ENCODE results near the gene PEX7.
"Not testable (repeated sequence)": the region's sequence is repeated elsewhere in the genome, so short reads cannot be mapped to it uniquely, and the experiment has no call there.

PEX7 gene

GRCh38 chr6:136831873-136832562 lies 9.6 kb downstream of the PEX7 start:
- intact Hi-C loops (cut with micrococcal nuclease), result no loop called here
- H3K36me3 Mint-ChIP-seq (ENCODE audit: low read depth), result peaks cover 65% of the 10 kb centered on the region

DNA sequence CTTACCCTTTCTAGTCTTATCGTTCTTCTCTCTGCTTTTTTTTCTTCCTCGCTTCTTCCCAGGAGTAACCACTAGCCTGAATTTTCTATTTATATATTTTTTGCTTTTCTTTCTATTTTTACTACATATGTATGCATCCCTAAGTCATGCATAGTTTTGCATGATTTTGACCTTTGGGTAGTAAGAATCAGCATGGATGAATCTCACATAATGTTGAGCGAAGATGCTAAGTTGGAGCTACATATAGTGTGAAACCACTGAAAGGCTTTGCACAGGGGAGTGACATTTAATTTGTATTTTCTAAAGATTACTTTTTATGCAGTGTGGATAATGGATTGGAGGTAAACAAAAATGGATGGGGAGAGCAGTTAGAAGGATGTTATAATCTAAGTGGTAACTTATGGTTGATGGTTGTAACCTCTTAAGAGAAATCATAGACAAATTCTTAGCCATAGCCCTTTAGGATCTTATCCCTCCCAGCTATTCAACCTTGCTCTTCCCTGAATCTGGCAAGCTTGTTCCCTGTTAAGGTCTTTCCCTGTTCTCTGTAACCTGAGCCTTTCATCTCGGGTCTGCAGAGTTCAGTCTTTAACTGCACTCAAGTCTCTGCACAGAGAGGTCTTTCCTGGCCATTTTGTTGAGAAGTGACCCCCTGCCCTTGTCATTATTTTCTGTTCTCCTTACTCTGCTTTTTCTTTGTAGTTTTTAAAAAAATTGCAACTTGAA lies 18.0 kb downstream of the PEX7 start:
- H3K36me3 Mint-ChIP-seq (ENCODE audit: low read depth), result peaks cover 14% of the 10 kb centered on the region
- intact Hi-C loops (cut with micrococcal nuclease), result no loop called here
- H3K9me3 Mint-ChIP-seq, result no peaks in the 10 kb centered on the region
- no peak overlapping the region for H3K4me3 Mint-ChIP-seq
- no peaks in the 10 kb centered on the region for H3K4me1 Mint-ChIP-seq (ENCODE audit: low read depth)
- H3K27me3 Mint-ChIP-seq, result no peaks in the 10 kb centered on the region
- no peak overlapping the region for H3K27ac Mint-ChIP-seq

More at GRCh38 chr6:136831873-136832562, 9.6 kb downstream of the PEX7 start:
- H3K27ac Mint-ChIP-seq, result no peak overlapping the region
- no peaks in the 10 kb centered on the region for H3K27me3 Mint-ChIP-seq
- H3K4me3 Mint-ChIP-seq, result no peak overlapping the region
- peaks cover 5% of the 10 kb centered on the region for H3K4me1 Mint-ChIP-seq (ENCODE audit: low read depth)
- peaks cover 19% of the 10 kb centered on the region for H3K9me3 Mint-ChIP-seq

DNA sequence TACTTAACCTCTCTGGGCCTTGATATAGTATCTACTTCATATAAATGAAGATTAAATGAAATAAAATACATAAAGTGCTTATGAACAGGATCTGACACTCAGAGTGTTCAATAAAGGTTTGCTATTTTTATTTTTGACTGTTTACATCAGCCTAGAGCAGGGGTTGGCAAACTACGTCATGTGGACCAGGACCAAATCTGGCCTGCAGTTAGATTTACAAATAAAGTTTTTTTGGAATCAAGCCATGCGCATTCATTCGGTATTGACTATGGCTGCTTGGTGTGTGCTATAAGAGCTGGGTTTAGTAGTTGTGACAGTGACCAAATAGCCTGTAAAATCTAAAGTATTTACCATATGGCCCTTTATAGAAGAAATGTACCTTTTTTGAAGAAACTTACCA lies 20.8 kb downstream of the PEX7 start:
- intact Hi-C loops (cut with micrococcal nuclease), result no loop called here
- peaks cover 6% of the 10 kb centered on the region for H3K36me3 Mint-ChIP-seq (ENCODE audit: low read depth)

DNA sequence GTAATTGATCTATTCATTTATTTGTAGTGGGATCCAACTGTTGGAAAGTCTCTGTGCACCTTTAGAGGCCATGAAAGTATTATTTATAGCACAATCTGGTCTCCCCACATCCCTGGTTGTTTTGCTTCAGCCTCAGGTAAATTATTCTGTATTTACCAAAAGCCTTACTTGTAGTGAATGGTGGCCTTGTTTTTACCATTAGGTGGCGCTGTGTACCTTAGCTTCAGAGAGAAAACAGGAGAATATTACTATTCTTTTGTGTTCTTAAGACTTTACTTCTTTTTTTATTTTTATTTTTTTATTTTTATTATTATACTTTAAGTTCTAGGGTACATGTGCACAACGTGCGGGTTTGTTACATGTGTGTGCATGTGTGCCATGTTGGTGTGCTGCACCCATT lies 23.7 kb downstream of the PEX7 start:
- peaks cover 29% of the 10 kb centered on the region for H3K36me3 Mint-ChIP-seq (ENCODE audit: low read depth)
- no peaks in the 10 kb centered on the region for H3K9me3 Mint-ChIP-seq
- H3K27ac Mint-ChIP-seq, result no peak overlapping the region
- intact Hi-C loops (cut with micrococcal nuclease), result no loop called here
- H3K27me3 Mint-ChIP-seq, result no peaks in the 10 kb centered on the region
- H3K4me1 Mint-ChIP-seq (ENCODE audit: low read depth), result no peaks in the 10 kb centered on the region
- H3K4me3 Mint-ChIP-seq, result no peak overlapping the region

More for the DNA sequence above, 20.8 kb downstream of the PEX7 start:
- Mint-ChIP-seq H3K4me1 (ENCODE audit: low read depth) (no peaks in the 10 kb centered on the region), H3K27ac (no peak overlapping the region), H3K4me3 (no peak overlapping the region), H3K9me3 (no peaks in the 10 kb centered on the region), H3K27me3 (no peaks in the 10 kb centered on the region)

- intact Hi-C loops (cut with micrococcal nuclease); H3K9me3 Mint-ChIP-seq; H3K4me1 Mint-ChIP-seq (ENCODE audit: low read depth); H3K27ac Mint-ChIP-seq; H3K27me3 Mint-ChIP-seq; H3K4me3 Mint-ChIP-seq: not testable (repeated sequence)
- peaks cover 29% of the 10 kb centered on the region for H3K36me3 Mint-ChIP-seq (ENCODE audit: low read depth)
These were observed 24.1 kb downstream of the PEX7 start for GRCh38 chr6:136846477-136846876.

DNA sequence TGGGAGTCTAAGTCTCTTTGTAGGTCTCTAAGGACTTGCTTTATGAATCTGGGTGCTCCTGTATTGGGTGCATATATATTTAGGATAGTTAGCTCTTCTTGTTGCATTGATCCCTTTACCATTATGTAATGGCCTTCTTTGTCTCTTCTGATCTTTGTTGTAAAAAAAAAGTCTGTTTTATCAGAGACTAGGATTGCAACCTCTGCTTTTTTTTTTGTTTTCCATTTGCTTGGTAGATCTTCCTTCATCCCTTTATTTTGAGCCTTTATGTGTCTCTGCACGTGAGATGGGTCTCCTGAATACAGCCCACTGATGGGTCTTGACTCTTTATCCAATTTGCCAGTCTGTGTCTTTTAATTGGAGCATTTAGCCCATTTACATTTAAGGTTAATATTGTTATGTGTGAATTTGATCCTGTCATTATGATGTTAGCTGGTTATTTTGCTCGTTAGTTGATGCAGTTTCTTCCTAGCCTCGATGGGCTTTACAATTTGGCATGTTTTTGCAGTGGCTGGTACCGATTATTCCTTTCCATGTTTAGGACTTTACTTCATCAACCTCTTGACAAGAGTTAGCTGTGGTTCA lies 27.7 kb downstream of the PEX7 start:
- intact Hi-C loops (cut with micrococcal nuclease); H3K9me3 Mint-ChIP-seq; H3K4me3 Mint-ChIP-seq; H3K27ac Mint-ChIP-seq; H3K27me3 Mint-ChIP-seq; H3K4me1 Mint-ChIP-seq (ENCODE audit: low read depth): not testable (repeated sequence)
- peaks cover 22% of the 10 kb centered on the region for H3K36me3 Mint-ChIP-seq (ENCODE audit: low read depth)

- H3K27me3 Mint-ChIP-seq, result no peaks in the 10 kb centered on the region
- H3K27ac Mint-ChIP-seq, result no peak overlapping the region
- H3K4me3 Mint-ChIP-seq, result no peak overlapping the region
- H3K4me1 Mint-ChIP-seq (ENCODE audit: low read depth), result peaks cover 18% of the 10 kb centered on the region
- intact Hi-C loops (cut with micrococcal nuclease), result no loop called here
- H3K36me3 Mint-ChIP-seq (ENCODE audit: low read depth), result no peaks in the 10 kb centered on the region
- H3K9me3 Mint-ChIP-seq, result no peaks in the 10 kb centered on the region
These were observed 37.0 kb downstream of the PEX7 start for GRCh38 chr6:136859430-136859829.

- intact Hi-C loops (cut with micrococcal nuclease), result no loop called here
- no peaks in the 10 kb centered on the region for H3K9me3 Mint-ChIP-seq
- no peaks in the 10 kb centered on the region for H3K27me3 Mint-ChIP-seq
- H3K4me3 Mint-ChIP-seq, result no peak overlapping the region
- peaks cover 18% of the 10 kb centered on the region for H3K4me1 Mint-ChIP-seq (ENCODE audit: low read depth)
- H3K36me3 Mint-ChIP-seq (ENCODE audit: low read depth), result no peaks in the 10 kb centered on the region
- H3K27ac Mint-ChIP-seq, result no peak overlapping the region
These were observed 37.7 kb downstream of the PEX7 start for GRCh38 chr6:136860043-136860442.

- Mint-ChIP-seq H3K27ac (no peak overlapping the region), H3K9me3 (no peaks in the 10 kb centered on the region), H3K4me3 (no peak overlapping the region), H3K27me3 (no peaks in the 10 kb centered on the region), H3K36me3 (ENCODE audit: low read depth) (no peaks in the 10 kb centered on the region), H3K4me1 (ENCODE audit: low read depth) (peaks cover 18% of the 10 kb centered on the region)
- intact Hi-C loops (cut with micrococcal nuclease), result no loop called here
These were observed 40.3 kb downstream of the PEX7 start for GRCh38 chr6:136862662-136863061.

GRCh38 chr6:136863752-136864151 lies 41.4 kb downstream of the PEX7 start:
- intact Hi-C loops (cut with micrococcal nuclease), result no loop called here

DNA sequence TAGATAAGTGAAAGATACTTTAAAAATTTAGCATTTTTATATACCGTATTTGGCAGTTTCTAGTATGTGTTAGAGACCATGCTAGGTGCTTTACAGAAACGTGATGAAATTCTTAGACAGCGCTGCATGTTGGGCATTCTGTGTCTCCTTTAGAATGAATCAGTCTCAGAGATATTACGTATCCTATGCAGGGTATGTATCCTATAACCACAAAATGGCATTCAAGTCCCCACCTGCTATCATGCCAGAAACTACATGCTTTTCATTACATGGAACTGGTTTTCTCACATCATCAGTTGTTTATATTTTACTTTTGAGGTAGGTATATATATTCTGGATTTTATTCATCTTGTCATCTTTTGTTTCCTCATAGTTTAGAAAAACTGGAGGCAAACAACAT lies 42.3 kb downstream of the PEX7 start:
- Mint-ChIP-seq H3K4me3 (no peak overlapping the region), H3K4me1 (ENCODE audit: low read depth) (peaks cover 2% of the 10 kb centered on the region), H3K36me3 (ENCODE audit: low read depth) (no peaks in the 10 kb centered on the region)

More at GRCh38 chr6:136863752-136864151, 41.4 kb downstream of the PEX7 start:
- H3K4me1 Mint-ChIP-seq (ENCODE audit: low read depth), result peaks cover 11% of the 10 kb centered on the region
- H3K4me3 Mint-ChIP-seq, result no peak overlapping the region
- no peaks in the 10 kb centered on the region for H3K36me3 Mint-ChIP-seq (ENCODE audit: low read depth)
- no peak overlapping the region for H3K27ac Mint-ChIP-seq
- H3K27me3 Mint-ChIP-seq, result no peaks in the 10 kb centered on the region
- no peaks in the 10 kb centered on the region for H3K9me3 Mint-ChIP-seq

DNA sequence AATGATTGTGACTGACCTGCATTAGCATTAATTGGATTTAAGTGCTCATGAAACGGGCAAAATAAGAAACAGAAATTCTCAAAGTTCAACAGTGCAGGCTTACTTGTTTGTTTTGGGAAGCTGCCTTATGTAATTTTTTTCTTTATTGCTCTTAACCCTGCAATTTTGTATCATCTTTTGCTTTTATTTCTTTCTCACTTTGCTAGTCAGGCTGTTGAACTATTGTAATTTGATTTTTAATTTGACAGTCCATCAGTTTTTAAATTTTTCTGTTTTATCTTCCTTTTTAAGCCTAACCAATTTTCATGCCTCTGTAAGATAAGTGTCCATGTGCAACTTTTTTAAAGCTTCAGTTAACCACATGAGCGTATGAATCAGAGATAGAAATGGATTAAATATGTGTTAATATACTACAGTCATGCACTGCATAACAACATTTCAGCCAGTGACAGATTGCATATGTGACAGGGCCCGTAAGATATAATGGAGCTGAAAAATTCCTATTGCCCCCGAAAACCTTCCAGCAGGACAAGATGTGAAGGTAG lies 44.6 kb downstream of the PEX7 start:
- no peak overlapping the region for H3K27ac Mint-ChIP-seq
- no peaks in the 10 kb centered on the region for H3K27me3 Mint-ChIP-seq
- H3K9me3 Mint-ChIP-seq, result no peaks in the 10 kb centered on the region
- H3K36me3 Mint-ChIP-seq (ENCODE audit: low read depth), result no peaks in the 10 kb centered on the region
- no peaks in the 10 kb centered on the region for H3K4me1 Mint-ChIP-seq (ENCODE audit: low read depth)
- no peak overlapping the region for H3K4me3 Mint-ChIP-seq
- intact Hi-C loops (cut with micrococcal nuclease), result no loop called here

More for the DNA sequence above, 42.3 kb downstream of the PEX7 start:
- intact Hi-C loops (cut with micrococcal nuclease), result no loop called here
- Mint-ChIP-seq H3K27me3 (no peaks in the 10 kb centered on the region), H3K27ac (no peak overlapping the region), H3K9me3 (no peaks in the 10 kb centered on the region)

DNA sequence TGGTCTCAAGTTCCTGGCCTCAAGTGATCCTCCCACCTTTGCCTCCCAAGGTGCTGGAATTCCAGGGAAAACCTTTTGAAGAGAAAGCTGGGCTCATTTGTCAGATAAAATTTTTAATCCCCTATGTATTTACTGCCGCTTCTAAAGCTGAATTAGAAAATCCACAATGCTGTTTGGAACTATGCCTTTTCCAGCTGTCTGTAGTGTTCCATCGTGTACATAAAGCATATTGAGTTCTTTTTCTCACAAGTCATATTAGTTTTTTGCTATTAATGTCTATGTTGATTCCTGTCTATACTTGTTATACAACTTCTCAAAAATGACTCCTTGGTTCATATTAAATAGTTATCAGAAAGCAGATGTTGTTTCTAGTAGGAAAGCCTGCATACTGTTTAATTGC lies 47.1 kb downstream of the PEX7 start:
- Mint-ChIP-seq H3K9me3 (peaks cover 20% of the 10 kb centered on the region), H3K36me3 (ENCODE audit: low read depth) (peaks cover 21% of the 10 kb centered on the region), H3K27ac (no peak overlapping the region), H3K4me1 (ENCODE audit: low read depth) (no peaks in the 10 kb centered on the region), H3K4me3 (no peak overlapping the region), H3K27me3 (no peaks in the 10 kb centered on the region)
- intact Hi-C loops (cut with micrococcal nuclease), result no loop called here

DNA sequence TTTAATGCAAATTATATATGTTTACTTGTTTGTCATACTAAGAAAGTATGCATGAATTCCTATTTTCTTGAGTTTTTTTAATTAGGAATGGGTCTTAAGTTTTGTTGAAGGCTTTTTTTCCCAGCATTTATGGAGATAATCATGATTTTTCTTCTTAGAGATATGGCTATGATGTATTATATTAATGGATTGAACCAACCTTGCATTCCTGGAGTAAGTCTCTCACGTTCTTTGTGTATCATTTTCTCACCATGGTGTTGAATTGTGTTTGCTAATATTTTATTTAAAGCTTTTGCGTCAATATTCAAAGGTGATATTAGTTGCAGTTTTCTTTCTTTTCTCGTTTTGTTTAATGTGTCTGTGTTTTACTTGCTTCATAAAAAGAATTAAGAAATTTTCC lies 51.4 kb downstream of the PEX7 start:
- Mint-ChIP-seq H3K4me3 (no peak overlapping the region), H3K27ac (no peak overlapping the region), H3K36me3 (ENCODE audit: low read depth) (peaks cover 42% of the 10 kb centered on the region), H3K4me1 (ENCODE audit: low read depth) (no peaks in the 10 kb centered on the region), H3K9me3 (peaks cover 34% of the 10 kb centered on the region), H3K27me3 (no peaks in the 10 kb centered on the region)
- intact Hi-C loops (cut with micrococcal nuclease), result no loop called here
